ENCODE measurements around the gene ACAA1.

- no peak for TF ChIP-seq CTCF (IDR thresholded peaks at IDR 0.05)
- no peak for TF ChIP-seq POLR2A (IDR thresholded peaks at IDR 0.05)
Observed at GRCh38 chr3:38143511-38143910, 6.6 kb upstream of the ACAA1 start.

Measured in right lobe of liver (tissue), 4 donors.